ENCODE results near the gene AGTRAP.

AGTRAP gene

DNA sequence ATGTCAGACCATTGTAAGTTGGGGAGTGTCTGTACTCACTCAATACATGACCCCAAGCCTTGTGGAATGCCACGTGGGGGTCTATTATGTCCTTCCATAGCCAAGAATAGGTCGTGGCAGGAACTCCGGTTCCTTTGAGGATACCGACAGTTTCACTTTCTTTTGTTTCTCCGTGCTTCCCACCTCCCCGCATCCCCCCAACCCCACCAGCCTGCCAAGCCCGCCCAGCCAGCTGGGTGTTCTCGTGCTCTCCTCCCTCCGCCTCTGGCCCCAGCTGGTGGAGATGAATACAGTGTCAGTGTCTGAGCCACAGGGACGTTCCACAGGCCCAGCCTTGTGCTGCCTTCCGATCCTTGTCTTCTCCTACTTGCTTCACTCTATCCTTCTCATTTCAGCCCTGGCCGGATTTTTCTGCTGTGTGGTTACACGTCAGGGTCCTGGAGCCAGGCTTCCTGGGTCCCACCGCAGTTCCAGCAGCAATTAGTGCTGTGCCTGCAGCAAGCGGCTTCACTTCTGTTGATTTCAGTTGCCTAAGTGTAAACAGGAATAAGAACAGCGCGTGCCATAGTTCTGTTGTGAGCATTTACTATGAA is 4.1 kb upstream of the AGTRAP start:
- Histone ChIP-seq H3K27me3 (replicated peaks in 2 of 5; ENCODE audit: control insufficient read depth in 4 of 5, insufficient read depth in 5 of 5, low read length in 4 of 5) (no peaks in the 10 kb centered on the region), H3K9me3 (ENCODE audit: control extremely low read depth in 1 of 5, control insufficient read depth in 4 of 5, insufficient read depth in 2 of 5, low read depth in 1 of 5, low read length in 4 of 5) (no peaks in the 10 kb centered on the region), H3K36me3 (ENCODE audit: control insufficient read depth in 4 of 4, insufficient read depth in 4 of 4, low read length in 3 of 4) (no peaks in the 10 kb centered on the region), H3K4me3 (ENCODE audit: control insufficient read depth in 1 of 7, extremely low read depth in 1 of 7, insufficient read depth in 4 of 7, low read depth in 2 of 7, low read length in 6 of 7) (peak overlapping the region in 6 of 7 experiments; percentile 32 to 69 (median 56)), H3K27ac (ENCODE audit: insufficient read depth in 1 of 2, low read depth in 1 of 2, low read length in 2 of 2, poor library complexity in 1 of 2, severe bottlenecking in 2 of 2) (peak overlapping the region in 1 of 2 experiments; percentile 53), H3K4me1 (ENCODE audit: control extremely low read depth in 1 of 4, control insufficient read depth in 4 of 4, insufficient read depth in 4 of 4, low read length in 3 of 4) (peaks cover 12 to 59% (median 50%) of the 10 kb centered on the region in 4 experiments)
- WGBS (ENCODE audit: insufficient coverage) = 10% methylated on average over 6 of the region's 17 CpGs
- DNase-seq = peak; percentile 62 to 78 (median 78)
- CTCF ChIA-PET = interaction anchor here (1.6 to 1.7 kb wide), 2 partner anchors 11 to 36 kb away, joined by 3 to 5 read pairs; no protein-coding TSS in a partner anchor
- POLR2A ChIA-PET = no interaction called here

DNA sequence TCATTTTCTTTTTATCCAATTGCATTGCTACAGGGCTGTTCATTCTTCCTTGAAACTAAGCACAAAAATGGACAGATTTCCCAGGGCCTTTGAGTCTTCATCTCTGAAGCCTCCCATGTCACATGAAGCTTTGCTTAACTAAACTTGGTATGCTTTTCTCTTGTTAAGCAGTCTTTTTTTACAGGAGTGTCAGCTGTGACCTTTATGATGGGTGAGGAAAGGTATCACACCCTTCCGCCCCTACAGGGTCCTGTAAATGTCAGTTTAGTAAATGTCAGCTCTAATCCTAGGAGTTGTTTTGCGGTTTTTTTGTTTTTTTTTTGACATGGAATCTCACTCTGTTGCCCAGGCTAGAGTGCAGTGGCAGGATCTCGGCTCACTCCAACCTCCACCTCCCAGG is 2.6 kb upstream of the AGTRAP start:
- DNase-seq = no peak
- WGBS (ENCODE audit: insufficient coverage) = no CpG with 5 or more reads among the region's 3 CpGs
- Histone ChIP-seq H3K9me3 (ENCODE audit: control extremely low read depth in 1 of 5, control insufficient read depth in 4 of 5, insufficient read depth in 2 of 5, low read depth in 1 of 5, low read length in 4 of 5) (no peaks in the 10 kb centered on the region), H3K4me3 (ENCODE audit: control insufficient read depth in 1 of 7, extremely low read depth in 1 of 7, insufficient read depth in 4 of 7, low read depth in 2 of 7, low read length in 6 of 7) (no peak overlapping the region), H3K36me3 (ENCODE audit: control insufficient read depth in 4 of 4, insufficient read depth in 4 of 4, low read length in 3 of 4) (no peaks in the 10 kb centered on the region), H3K27ac (ENCODE audit: insufficient read depth in 1 of 2, low read depth in 1 of 2, low read length in 2 of 2, poor library complexity in 1 of 2, severe bottlenecking in 2 of 2) (no peak overlapping the region), H3K27me3 (replicated peaks in 2 of 5; ENCODE audit: control insufficient read depth in 4 of 5, insufficient read depth in 5 of 5, low read length in 4 of 5) (no peaks in the 10 kb centered on the region), H3K4me1 (ENCODE audit: control extremely low read depth in 1 of 4, control insufficient read depth in 4 of 4, insufficient read depth in 4 of 4, low read length in 3 of 4) (peaks cover 21 to 74% (median 63%) of the 10 kb centered on the region in 4 experiments)
- ChIA-PET CTCF (no interaction called here), POLR2A (no interaction called here)

DNA sequence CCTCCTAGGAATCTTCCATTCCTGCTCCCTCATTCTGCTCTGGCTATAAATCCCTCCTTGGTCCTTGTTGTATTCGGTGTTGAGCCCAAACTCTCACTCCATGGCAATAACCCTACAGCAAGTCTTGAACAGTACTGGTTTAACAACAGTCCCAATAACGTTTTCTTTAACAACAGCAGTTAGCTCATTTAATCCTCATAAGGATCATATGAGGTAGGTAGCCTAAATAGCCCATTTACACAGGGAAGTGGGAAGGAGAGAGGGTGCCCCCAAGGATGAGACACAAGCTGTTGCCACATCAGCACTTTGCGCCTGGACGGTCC is 444 bp upstream of the AGTRAP start:
- no peaks in the 10 kb centered on the region for H3K9me3 ChIP-seq (ENCODE audit: control extremely low read depth in 1 of 5, control insufficient read depth in 4 of 5, insufficient read depth in 2 of 5, low read depth in 1 of 5, low read length in 4 of 5)
- ChIA-PET CTCF (interaction anchor here (1.2 to 2.2 kb wide), 2 partner anchors 10 to 11 kb away, joined by 5 to 6 read pairs; no protein-coding TSS in a partner anchor), POLR2A (interaction anchor here (1.1 kb wide), 1 partner anchor 173 kb away, joined by 3 read pairs; no protein-coding TSS in a partner anchor)
- no peaks in the 10 kb centered on the region for H3K36me3 ChIP-seq (ENCODE audit: control insufficient read depth in 4 of 4, insufficient read depth in 4 of 4, low read length in 3 of 4)
- no peak overlapping the region for H3K27ac ChIP-seq (ENCODE audit: insufficient read depth in 1 of 2, low read depth in 1 of 2, low read length in 2 of 2, poor library complexity in 1 of 2, severe bottlenecking in 2 of 2)
- WGBS (ENCODE audit: insufficient coverage) = 63% methylated on average over 4 of the region's 4 CpGs
- peak overlapping the region in 4 of 7 experiments; percentile 72 to 91 (median 80) for H3K4me3 ChIP-seq (ENCODE audit: control insufficient read depth in 1 of 7, extremely low read depth in 1 of 7, insufficient read depth in 4 of 7, low read depth in 2 of 7, low read length in 6 of 7)
- no peak for DNase-seq
- no peaks in the 10 kb centered on the region for H3K27me3 ChIP-seq (replicated peaks in 2 of 5; ENCODE audit: control insufficient read depth in 4 of 5, insufficient read depth in 5 of 5, low read length in 4 of 5)
- peaks cover 20 to 75% (median 66%) of the 10 kb centered on the region in 4 experiments for H3K4me1 ChIP-seq (ENCODE audit: control extremely low read depth in 1 of 4, control insufficient read depth in 4 of 4, insufficient read depth in 4 of 4, low read length in 3 of 4)

DNA sequence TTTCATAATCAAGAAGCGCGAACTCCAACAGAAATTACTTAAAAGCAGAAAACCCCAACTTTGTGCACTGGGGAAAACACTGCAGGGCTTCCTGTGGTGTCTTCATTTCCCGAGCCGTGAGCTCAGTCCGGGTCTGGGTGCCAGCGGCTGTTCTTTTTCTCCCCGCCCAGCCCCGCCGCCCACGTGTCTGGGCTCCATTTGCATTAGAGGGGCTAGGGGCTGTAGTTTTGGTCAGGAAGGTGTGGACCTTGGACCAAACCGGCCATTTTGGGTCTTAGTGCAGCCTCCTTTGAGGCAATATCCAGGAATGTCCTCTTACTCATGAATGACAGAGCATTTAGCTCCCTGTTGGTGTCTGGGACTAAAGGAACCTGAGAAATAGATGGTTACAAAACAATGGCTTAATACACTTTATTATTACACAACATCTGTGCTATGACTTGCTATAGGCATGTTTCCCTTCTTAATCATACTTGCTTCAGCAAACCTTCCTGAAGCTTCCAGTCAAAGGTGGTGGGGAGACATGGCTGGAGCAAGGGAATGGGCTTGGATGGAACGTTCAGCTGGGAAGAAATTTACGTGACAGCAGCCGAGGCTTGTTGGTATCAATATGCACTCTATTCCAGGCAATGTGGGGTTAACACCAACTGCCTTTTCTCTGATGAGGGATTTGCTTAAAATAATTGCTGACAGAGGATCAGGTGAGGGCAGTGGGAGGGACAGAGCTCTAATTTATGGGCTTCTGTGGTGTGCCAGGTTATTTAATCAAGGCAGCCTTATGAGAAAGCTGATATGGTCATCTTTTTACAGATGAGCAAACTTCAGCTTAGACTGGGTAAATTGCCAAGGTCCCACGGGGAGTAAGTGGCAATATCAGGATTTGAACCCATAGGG is 1.1 kb downstream of the AGTRAP start:
- DNase-seq = peak; percentile 57 to 85 (median 85)
- POLR2A ChIA-PET = interaction anchor here (0.8 to 1.8 kb wide), 2 partner anchors 17 to 173 kb away, joined by 4 to 6 read pairs; no protein-coding TSS in a partner anchor
- peak overlapping the region; percentile 25 to 72 for H3K27ac ChIP-seq (ENCODE audit: insufficient read depth in 1 of 2, low read depth in 1 of 2, low read length in 2 of 2, poor library complexity in 1 of 2, severe bottlenecking in 2 of 2)
- peaks cover 18 to 75% (median 66%) of the 10 kb centered on the region in 4 experiments for H3K4me1 ChIP-seq (ENCODE audit: control extremely low read depth in 1 of 4, control insufficient read depth in 4 of 4, insufficient read depth in 4 of 4, low read length in 3 of 4)
- CTCF ChIA-PET = interaction anchor here (0.7 to 2.5 kb wide), 5 partner anchors 12 to 72 kb away, joined by 3 to 13 read pairs (median 5); no protein-coding TSS in a partner anchor
- H3K9me3 ChIP-seq (ENCODE audit: control extremely low read depth in 1 of 5, control insufficient read depth in 4 of 5, insufficient read depth in 2 of 5, low read depth in 1 of 5, low read length in 4 of 5) = no peaks in the 10 kb centered on the region
- H3K27me3 ChIP-seq (replicated peaks in 2 of 5; ENCODE audit: control insufficient read depth in 4 of 5, insufficient read depth in 5 of 5, low read length in 4 of 5) = no peaks in the 10 kb centered on the region
- H3K36me3 ChIP-seq (ENCODE audit: control insufficient read depth in 4 of 4, insufficient read depth in 4 of 4, low read length in 3 of 4) = no peaks in the 10 kb centered on the region
- peak overlapping the region in 6 of 7 experiments; percentile 72 to 91 (median 80) for H3K4me3 ChIP-seq (ENCODE audit: control insufficient read depth in 1 of 7, extremely low read depth in 1 of 7, insufficient read depth in 4 of 7, low read depth in 2 of 7, low read length in 6 of 7)
- WGBS (ENCODE audit: insufficient coverage) = 24% methylated on average over 9 of the region's 15 CpGs

DNA sequence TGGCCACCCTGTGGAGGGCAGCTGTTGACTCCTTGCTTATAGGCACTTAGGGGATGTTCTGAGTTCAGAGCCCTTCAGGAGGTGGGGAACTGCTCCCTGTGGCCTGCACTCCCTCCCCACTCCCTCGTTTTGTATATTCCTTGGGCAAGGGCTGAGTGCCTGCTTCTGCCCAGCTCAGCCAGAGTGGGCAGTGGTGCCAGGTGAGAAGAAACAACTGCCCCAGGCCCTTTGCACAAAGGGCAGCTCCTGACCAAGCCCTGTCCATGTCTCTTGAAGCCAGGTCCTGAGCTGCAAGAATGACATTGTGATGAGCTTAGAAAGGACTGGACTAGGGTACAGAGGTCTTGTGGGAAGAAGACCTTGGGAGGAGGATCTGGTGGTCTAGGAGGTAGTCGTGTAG is 2.2 kb downstream of the AGTRAP start:
- no peak overlapping the region for H3K27ac ChIP-seq (ENCODE audit: insufficient read depth in 1 of 2, low read depth in 1 of 2, low read length in 2 of 2, poor library complexity in 1 of 2, severe bottlenecking in 2 of 2)
- H3K27me3 ChIP-seq (replicated peaks in 2 of 5; ENCODE audit: control insufficient read depth in 4 of 5, insufficient read depth in 5 of 5, low read length in 4 of 5) = no peaks in the 10 kb centered on the region
- ChIA-PET CTCF (interaction anchor here (1.4 to 2.5 kb wide), 2 partner anchors 11 to 19 kb away, joined by 5 to 13 read pairs; no protein-coding TSS in a partner anchor), POLR2A (interaction anchor here (1.3 kb wide), 1 partner anchor 65 kb away, joined by 3 read pairs; no protein-coding TSS in a partner anchor)
- no peaks in the 10 kb centered on the region for H3K9me3 ChIP-seq (ENCODE audit: control extremely low read depth in 1 of 5, control insufficient read depth in 4 of 5, insufficient read depth in 2 of 5, low read depth in 1 of 5, low read length in 4 of 5)
- peaks cover 18 to 76% (median 66%) of the 10 kb centered on the region in 4 experiments for H3K4me1 ChIP-seq (ENCODE audit: control extremely low read depth in 1 of 4, control insufficient read depth in 4 of 4, insufficient read depth in 4 of 4, low read length in 3 of 4)
- DNase-seq = no peak
- H3K36me3 ChIP-seq (ENCODE audit: control insufficient read depth in 4 of 4, insufficient read depth in 4 of 4, low read length in 3 of 4) = no peaks in the 10 kb centered on the region
- peak overlapping the region in 1 of 7 experiments; percentile 10 for H3K4me3 ChIP-seq (ENCODE audit: control insufficient read depth in 1 of 7, extremely low read depth in 1 of 7, insufficient read depth in 4 of 7, low read depth in 2 of 7, low read length in 6 of 7)
- no CpG with 5 or more reads among the region's 2 CpGs for WGBS (ENCODE audit: insufficient coverage)

DNA sequence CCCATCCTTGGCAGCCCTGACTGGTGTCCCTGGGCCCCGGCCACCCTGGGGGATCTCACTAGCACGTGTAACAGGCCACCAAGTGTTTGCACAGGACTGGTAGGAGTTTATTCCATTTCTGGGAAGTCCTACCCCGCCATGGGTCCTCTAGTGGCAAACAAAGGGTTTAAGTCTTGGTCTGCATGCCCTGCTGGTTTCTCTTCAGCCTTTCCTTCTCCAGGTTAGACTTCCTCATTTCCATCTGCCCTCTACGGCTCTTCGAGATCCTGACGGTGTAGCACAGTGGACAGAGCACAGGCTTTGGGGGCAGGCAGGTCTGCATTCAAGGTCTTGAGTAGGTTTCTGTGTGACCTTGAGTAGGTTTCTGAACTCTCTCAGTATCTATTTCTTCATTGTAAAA is 2.8 kb downstream of the AGTRAP start:
- ChIA-PET POLR2A (interaction anchor here (1.3 kb wide), 1 partner anchor 64 kb away, joined by 3 read pairs; no protein-coding TSS in a partner anchor), CTCF (interaction anchor here (2.5 kb wide), 1 partner anchor 11 kb away, joined by 13 read pairs; no protein-coding TSS in a partner anchor)
- Histone ChIP-seq H3K4me3 (ENCODE audit: control insufficient read depth in 1 of 7, extremely low read depth in 1 of 7, insufficient read depth in 4 of 7, low read depth in 2 of 7, low read length in 6 of 7) (peak overlapping the region in 1 of 7 experiments; percentile 30), H3K27ac (ENCODE audit: insufficient read depth in 1 of 2, low read depth in 1 of 2, low read length in 2 of 2, poor library complexity in 1 of 2, severe bottlenecking in 2 of 2) (no peak overlapping the region), H3K4me1 (ENCODE audit: control extremely low read depth in 1 of 4, control insufficient read depth in 4 of 4, insufficient read depth in 4 of 4, low read length in 3 of 4) (peaks cover 18 to 76% (median 66%) of the 10 kb centered on the region in 4 experiments), H3K36me3 (ENCODE audit: control insufficient read depth in 4 of 4, insufficient read depth in 4 of 4, low read length in 3 of 4) (no peaks in the 10 kb centered on the region), H3K27me3 (replicated peaks in 2 of 5; ENCODE audit: control insufficient read depth in 4 of 5, insufficient read depth in 5 of 5, low read length in 4 of 5) (no peaks in the 10 kb centered on the region), H3K9me3 (ENCODE audit: control extremely low read depth in 1 of 5, control insufficient read depth in 4 of 5, insufficient read depth in 2 of 5, low read depth in 1 of 5, low read length in 4 of 5) (no peaks in the 10 kb centered on the region)
- WGBS (ENCODE audit: insufficient coverage) = 67% methylated on average over 3 of the region's 6 CpGs
- DNase-seq = peak in 2 of 3 donors; percentile 34 to 39
